Spleen (tissue), 7 donors: Measurements from ENCODE around the gene CABP1.

Source experiments
- POLR2AphosphoS5 ChIP-seq, 3 donors: sonication (generic); formaldehyde crosslinking; IDR thresholded peaks; one replicate each; pipeline ENCODE4 v1.5.1; 2017; ENCODE audit warnings: antibody characterized with exemption in 3 of 3
- TF ChIP-seq, protein P1 (sequence below), 11 experiments: fragments of 200-600 bp in 7 of 11; fragments of 450-650 bp in 4 of 11; sonication (generic) in 4 of 11; IDR thresholded peaks in 8 of 11; conservative IDR thresholded peaks in 3 of 11; 1 replicate in 7 of 11; 2 replicates in 4 of 11; pipeline versions ENCODE4 v1.4.0 to v1.8.0; 2016 to 2021; ENCODE audit warnings: antibody characterized with exemption in 11 of 11, inconsistent platforms in 4 of 11, mild to moderate bottlenecking in 1 of 11
- donor health status: DM: no; HTN: no; CAD: no; lungs with moderate emphysema.
- donor health status: DM: no; HTN: no; CAD: no.
- donor health status: DM: no; HTN: no; CAD: no.

DNA sequence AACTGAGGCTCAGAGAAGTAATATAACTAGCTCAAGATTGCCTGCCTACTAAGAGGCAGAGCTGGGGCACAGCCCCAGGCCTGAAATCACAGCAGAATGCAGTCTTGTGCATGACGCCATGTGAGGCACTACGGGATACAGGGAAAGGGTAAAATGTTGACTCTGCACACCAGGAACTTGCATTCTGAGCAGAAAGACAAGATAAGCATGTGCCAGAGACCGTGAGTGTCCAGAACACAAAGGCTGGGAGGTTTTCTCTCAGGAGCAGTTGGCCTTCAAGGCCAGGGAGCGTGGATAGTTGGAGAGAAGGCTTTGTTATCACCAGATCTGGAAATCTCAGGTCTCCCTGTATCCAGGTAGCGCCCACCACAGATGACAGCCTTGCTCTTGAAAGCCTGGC lies 23.3 kb downstream of the CABP1 start:
- TF ChIP-seq, protein P1, sequence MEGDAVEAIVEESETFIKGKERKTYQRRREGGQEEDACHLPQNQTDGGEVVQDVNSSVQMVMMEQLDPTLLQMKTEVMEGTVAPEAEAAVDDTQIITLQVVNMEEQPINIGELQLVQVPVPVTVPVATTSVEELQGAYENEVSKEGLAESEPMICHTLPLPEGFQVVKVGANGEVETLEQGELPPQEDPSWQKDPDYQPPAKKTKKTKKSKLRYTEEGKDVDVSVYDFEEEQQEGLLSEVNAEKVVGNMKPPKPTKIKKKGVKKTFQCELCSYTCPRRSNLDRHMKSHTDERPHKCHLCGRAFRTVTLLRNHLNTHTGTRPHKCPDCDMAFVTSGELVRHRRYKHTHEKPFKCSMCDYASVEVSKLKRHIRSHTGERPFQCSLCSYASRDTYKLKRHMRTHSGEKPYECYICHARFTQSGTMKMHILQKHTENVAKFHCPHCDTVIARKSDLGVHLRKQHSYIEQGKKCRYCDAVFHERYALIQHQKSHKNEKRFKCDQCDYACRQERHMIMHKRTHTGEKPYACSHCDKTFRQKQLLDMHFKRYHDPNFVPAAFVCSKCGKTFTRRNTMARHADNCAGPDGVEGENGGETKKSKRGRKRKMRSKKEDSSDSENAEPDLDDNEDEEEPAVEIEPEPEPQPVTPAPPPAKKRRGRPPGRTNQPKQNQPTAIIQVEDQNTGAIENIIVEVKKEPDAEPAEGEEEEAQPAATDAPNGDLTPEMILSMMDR (IDR thresholded peaks at IDR 0.05 in 8 of 11, conservative IDR thresholded peaks at IDR 0.05 in 3 of 11): no peak
- no peak for TF ChIP-seq POLR2AphosphoS5 (IDR thresholded peaks at IDR 0.05)
